AG04450 (cell line): ENCODE data around the gene AEN. TPM values are rescaled to one million over a fixed set of nuclear protein-coding genes. Genes with fewer than 3 reads are reported as not detected.

Experiments
- CTCF ChIA-PET: fragments of 300-600, 350-600 bp; formaldehyde crosslinking; extraction: SDS; loops from one replicate; lab custom pipeline; 2022; ENCODE audit warnings: antibody characterized with exemption, inconsistent platforms; lab: Charles Lee
- POLR2A ChIA-PET: fragments of 350-600 bp; formaldehyde crosslinking; extraction: SDS; loops from one replicate; lab custom pipeline; 2021; ENCODE audit warnings: antibody characterized with exemption, inconsistent platforms; lab: Yijun Ruan, JAX
- DNase-seq: peaks from one replicate; pipeline ENCODE4 v3.0.0-alpha.2; 2011; ENCODE audit warnings: low read depth, low spot score
- H3K27ac ChIP-seq: one replicate; pipeline ENCODE4 v1.5.1; 2012; ENCODE audit warnings: low read depth, low read length, control low read depth
- H3K27me3 ChIP-seq: one replicate; pipeline ENCODE4 v1.6.0; 2012; ENCODE audit warnings: low read length; ENCODE audit not compliant: control insufficient read depth, insufficient read depth
- H3K4me3 ChIP-seq: 2 replicates; pipeline ENCODE4 v1.5.1; 2011; ENCODE audit warnings: mild to moderate bottlenecking, low read depth, low read length, control low read depth
- H3K9me3 ChIP-seq: 2 replicates; pipeline ENCODE4 v1.5.1; 2012; ENCODE audit warnings: low read length; ENCODE audit not compliant: control insufficient read depth, insufficient read depth
- polyA plus RNA-seq: library from polyadenylated mRNA; depleted of rRNA; stranded (reverse); fragments of >200 nt; gene quantifications from 2 replicates; pipeline ENCODE4 v1.2.3, GENCODE V29; 2011
- TF ChIP-seq, protein P1 (sequence below): IDR thresholded peaks from 2 replicates; pipeline ENCODE4 v1.5.1; 2011; ENCODE audit warnings: low read depth, low read length, control low read depth, inconsistent platforms

The AEN gene
- polyA plus RNA-seq, 1 experiment = 41.8 TPM

DNA sequence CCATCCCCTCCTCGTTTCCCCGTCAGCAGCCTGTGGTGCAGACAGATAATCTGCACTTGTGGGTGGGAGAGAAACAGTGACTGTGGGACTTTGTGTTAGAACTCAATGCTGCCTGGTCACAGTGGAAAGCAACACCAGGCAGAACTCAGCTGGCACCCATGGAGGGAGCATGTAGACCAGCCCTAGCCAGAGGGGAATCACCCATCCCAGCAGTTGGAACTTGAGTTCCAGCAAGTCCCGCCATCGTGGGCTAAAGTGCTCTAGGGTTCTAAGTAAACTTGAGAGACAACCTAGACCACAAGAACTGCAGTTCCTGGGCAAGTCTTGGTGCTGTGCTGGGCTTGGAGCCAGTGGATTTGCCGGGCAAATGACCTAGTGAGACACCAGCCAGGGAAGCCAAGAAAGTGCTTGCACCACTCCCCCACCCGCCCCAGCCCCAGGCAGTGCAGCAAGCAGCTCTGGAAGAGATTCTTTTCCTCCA is 42.0 kb downstream of the AEN start:
- TF ChIP-seq, protein P1, sequence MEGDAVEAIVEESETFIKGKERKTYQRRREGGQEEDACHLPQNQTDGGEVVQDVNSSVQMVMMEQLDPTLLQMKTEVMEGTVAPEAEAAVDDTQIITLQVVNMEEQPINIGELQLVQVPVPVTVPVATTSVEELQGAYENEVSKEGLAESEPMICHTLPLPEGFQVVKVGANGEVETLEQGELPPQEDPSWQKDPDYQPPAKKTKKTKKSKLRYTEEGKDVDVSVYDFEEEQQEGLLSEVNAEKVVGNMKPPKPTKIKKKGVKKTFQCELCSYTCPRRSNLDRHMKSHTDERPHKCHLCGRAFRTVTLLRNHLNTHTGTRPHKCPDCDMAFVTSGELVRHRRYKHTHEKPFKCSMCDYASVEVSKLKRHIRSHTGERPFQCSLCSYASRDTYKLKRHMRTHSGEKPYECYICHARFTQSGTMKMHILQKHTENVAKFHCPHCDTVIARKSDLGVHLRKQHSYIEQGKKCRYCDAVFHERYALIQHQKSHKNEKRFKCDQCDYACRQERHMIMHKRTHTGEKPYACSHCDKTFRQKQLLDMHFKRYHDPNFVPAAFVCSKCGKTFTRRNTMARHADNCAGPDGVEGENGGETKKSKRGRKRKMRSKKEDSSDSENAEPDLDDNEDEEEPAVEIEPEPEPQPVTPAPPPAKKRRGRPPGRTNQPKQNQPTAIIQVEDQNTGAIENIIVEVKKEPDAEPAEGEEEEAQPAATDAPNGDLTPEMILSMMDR = no peak
- no peaks in the 10 kb centered on the region for H3K9me3 ChIP-seq
- no peaks in the 10 kb centered on the region for H3K27me3 ChIP-seq
- H3K27ac ChIP-seq = no peak overlapping the region
- ChIA-PET CTCF (no interaction called here), POLR2A (interaction anchor here (0.6 to 0.7 kb wide), 2 partner anchors 31 to 116 kb away, joined by 3 to 15 read pairs; no protein-coding TSS in a partner anchor)
- no peak overlapping the region for H3K4me3 ChIP-seq
- no peak for DNase-seq

DNA sequence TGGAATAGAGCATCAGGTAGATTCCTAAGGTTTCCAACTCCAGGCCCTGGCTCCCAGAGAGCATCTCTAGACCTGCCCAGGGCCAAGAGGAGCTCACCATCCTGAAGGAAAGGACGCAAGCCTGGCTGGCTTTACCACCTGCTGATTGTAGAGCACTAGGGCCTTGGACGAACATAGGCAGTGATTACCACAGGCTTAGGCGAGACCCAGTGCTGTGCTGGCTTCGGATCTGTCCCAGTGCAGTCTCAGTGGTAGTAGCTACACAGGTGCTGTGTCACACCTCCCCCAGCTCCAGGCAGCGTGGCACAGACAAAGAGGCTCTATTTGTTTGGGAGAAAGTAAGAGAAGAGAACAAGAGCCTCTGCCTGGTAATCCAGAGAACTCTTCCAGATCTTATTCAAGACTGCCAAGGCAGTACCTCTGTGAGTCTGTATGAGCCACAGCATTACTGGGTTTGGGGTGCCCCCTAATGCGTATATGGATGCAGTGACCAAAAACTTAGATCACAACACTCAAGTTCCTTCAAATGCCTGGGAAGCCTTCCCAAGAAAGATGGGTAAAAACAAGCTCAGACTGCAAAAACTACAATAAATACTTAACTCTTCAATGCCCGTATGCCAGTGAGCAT is 43.1 kb downstream of the AEN start:
- H3K9me3 ChIP-seq = no peaks in the 10 kb centered on the region
- ChIA-PET CTCF (interaction anchor here (1.0 kb wide), 1 partner anchor 10 kb away, joined by 3 read pairs; no protein-coding TSS in a partner anchor), POLR2A (interaction anchor here (0.7 kb wide), 1 partner anchor 32 kb away, joined by 3 read pairs; no protein-coding TSS in a partner anchor)
- no peak overlapping the region for H3K27ac ChIP-seq
- no peak overlapping the region for H3K4me3 ChIP-seq
- TF ChIP-seq, protein P1 = no peak
- no peaks in the 10 kb centered on the region for H3K27me3 ChIP-seq
- DNase-seq = no peak

DNA sequence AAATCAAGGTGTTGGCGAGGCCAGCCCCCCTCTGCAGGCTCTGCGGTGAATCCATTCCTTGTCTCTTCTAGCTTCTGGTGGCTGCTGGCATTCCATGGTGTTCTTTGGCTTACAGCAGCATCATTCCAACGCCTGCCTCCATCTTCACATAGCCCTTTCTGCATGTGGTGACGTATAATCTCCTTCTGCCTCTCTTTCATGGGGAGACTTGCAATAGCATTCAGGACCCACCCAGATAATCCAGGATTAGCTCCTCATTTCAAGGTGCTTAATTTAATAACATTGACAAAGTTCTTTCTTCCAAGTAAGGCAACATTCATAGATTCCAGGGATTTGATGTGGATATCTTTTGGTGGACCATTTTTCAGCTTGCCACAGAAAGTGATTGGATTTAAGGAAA is 53.5 kb downstream of the AEN start:
- CTCF ChIA-PET = no interaction called here
- POLR2A ChIA-PET = no interaction called here

DNA sequence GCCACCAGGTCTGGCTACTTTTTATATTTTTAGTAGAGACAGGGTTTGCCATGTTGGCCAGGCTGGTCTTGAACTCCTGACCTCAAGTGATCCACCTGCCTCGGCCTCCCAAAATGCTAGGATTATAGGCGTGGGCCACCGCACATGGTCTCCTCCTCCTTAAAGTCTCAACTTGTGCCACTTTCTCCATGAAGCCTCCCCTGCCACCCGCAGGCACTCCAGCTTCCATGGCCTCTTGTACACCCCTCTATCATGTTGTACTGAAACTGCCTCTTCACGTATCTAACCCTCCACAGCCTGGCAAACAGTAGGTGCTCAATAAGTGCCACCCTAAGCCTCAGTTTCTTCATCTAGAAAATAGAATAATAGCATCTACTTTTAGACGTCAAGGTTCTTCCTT is 57.6 kb downstream of the AEN start:
- no peaks in the 10 kb centered on the region; the same call in 1 of the 2 replicates for H3K9me3 ChIP-seq
- POLR2A ChIA-PET = no interaction called here
- H3K27ac ChIP-seq = no peak overlapping the region
- DNase-seq = no peak
- peaks cover 6% of the 10 kb centered on the region for H3K27me3 ChIP-seq
- CTCF ChIA-PET = no interaction called here
- TF ChIP-seq, protein P1 = no peak
- H3K4me3 ChIP-seq = no peak overlapping the region

More for the DNA sequence above, 53.5 kb downstream of the AEN start:
- Histone ChIP-seq H3K27me3 (peaks cover 5% of the 10 kb centered on the region), H3K9me3 (no peaks in the 10 kb centered on the region), H3K4me3 (no peak overlapping the region), H3K27ac (no peak overlapping the region)
- DNase-seq = no peak
- TF ChIP-seq, protein P1 = no peak

DNA sequence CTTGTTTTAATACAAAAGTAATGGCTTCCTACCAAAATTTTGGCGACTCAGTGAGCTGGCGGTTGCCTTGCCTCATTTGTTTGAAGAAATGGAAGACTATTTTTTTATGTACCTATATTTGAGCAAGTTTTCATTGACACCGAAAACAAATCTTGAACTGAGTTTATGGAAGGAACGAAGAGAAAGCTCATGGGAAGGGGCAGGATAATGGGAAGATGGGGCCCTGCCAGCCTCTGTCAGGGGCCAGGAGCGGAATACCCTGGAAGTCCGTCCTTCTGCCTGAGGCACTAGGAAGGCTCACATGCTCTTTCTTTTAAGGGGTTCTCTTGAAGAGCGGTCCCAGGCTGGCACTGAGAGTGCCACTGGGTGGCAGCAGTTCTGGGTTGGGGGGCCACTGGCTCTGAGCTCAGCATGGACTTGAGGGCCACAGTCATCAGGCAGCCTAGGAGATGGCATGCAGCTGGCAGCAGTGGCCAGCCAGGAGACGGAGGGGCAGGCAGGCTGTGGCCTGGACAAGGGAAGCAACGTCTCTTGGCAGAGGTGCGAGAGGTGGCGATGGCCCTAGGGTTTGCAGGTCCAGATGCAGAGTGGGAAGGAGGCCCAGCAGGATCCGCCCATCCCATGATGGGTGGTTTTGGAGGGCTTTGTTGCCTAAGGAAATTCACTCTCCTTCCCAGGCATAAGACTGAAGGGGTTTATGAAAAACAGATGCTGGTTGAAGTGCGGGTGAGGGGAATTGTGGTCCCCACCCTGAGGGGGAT is 59.3 kb downstream of the AEN start:
- ChIA-PET CTCF (no interaction called here), POLR2A (no interaction called here)
- no peak overlapping the region for H3K27ac ChIP-seq
- TF ChIP-seq, protein P1 = no peak
- H3K27me3 ChIP-seq = peaks cover 6% of the 10 kb centered on the region
- no peaks in the 10 kb centered on the region; the same call in 1 of the 2 replicates for H3K9me3 ChIP-seq
- DNase-seq = no peak
- no peak overlapping the region for H3K4me3 ChIP-seq
